H1 (cell line): ENCODE data around the gene PTCRA. TPM values are rescaled to one million over a fixed set of nuclear protein-coding genes. Genes with fewer than 3 reads are reported as not detected.

Source experiments
- CTCF ChIA-PET: fragments of 300-600 bp; sonication (Branson Sonifier 250); formaldehyde crosslinking; loops from one replicate; lab custom pipeline; 2021; ENCODE audit not compliant: partially characterized antibody; lab: Charles Lee
- POLR2A ChIA-PET: fragments of 300-600 bp; sonication (Branson Sonifier 250); formaldehyde crosslinking; loops from one replicate; lab custom pipeline; 2021; ENCODE audit warnings: inconsistent platforms; ENCODE audit not compliant: partially characterized antibody; lab: Charles Lee
- DNase-seq, 2 experiments: peaks; one replicate each; pipeline versions ENCODE4 v3.0.0 to v3.0.0-alpha.2; 2010 to 2022; ENCODE audit warnings: low spot score in 2 of 2, low read depth in 1 of 2, mixed read lengths in 1 of 2
- FAIRE-seq: peaks from 2 replicates; lab custom pipeline; 2011; peaks lifted over from hg19 to GRCh38; lab: Jason Lieb, UNC
- H2AFZ ChIP-seq: 2 replicates; pipeline ENCODE4 v1.8.1; 2012; ENCODE audit warnings: low read length, inconsistent platforms
- H2AK5ac ChIP-seq: 2 replicates; pipeline ENCODE4 v1.6.1; 2013; ENCODE audit warnings: low read depth, low read length
- H2BK120ac ChIP-seq: replicated peaks from 2 replicates; pipeline ENCODE3; 2013; ENCODE audit warnings: low read depth, low read length, inconsistent platforms
- H2BK12ac ChIP-seq: 2 replicates; pipeline ENCODE4 v1.6.1; 2013; ENCODE audit warnings: low read depth, low read length
- H2BK15ac ChIP-seq: 2 replicates; pipeline ENCODE4 v1.6.1; 2013; ENCODE audit warnings: low read length
- H2BK20ac ChIP-seq: 2 replicates; pipeline ENCODE4 v1.6.1; 2013; ENCODE audit warnings: low read length
- H2BK5ac ChIP-seq: 2 replicates; pipeline ENCODE4 v1.6.1; 2013; ENCODE audit warnings: low read depth, low read length
- H3K14ac ChIP-seq: 2 replicates; pipeline ENCODE4 v1.6.1; 2013; ENCODE audit warnings: inconsistent platforms; ENCODE audit not compliant: insufficient read length
- H3K18ac ChIP-seq: 2 replicates; pipeline ENCODE4 v1.6.1; 2013; ENCODE audit warnings: low read length; ENCODE audit errors: extremely low read depth
- H3K23ac ChIP-seq: 2 replicates; pipeline ENCODE4 v1.6.1; 2013; ENCODE audit warnings: inconsistent platforms; ENCODE audit not compliant: insufficient read length
- H3K23me2 ChIP-seq: 2 replicates; pipeline ENCODE4 v1.6.1; 2013; ENCODE audit warnings: low read depth, low read length
- H3K27ac ChIP-seq: 2 replicates; pipeline ENCODE4 v1.6.1; 2011; ENCODE audit warnings: low read depth, low read length, inconsistent platforms
- H3K27me3 ChIP-seq, 4 experiments: replicated peaks in 1 of 4; 1 replicate in 1 of 4; 2 replicates in 3 of 4; pipeline versions ENCODE4 v1.6.1 to v1.8.1; 2011 to 2013; ENCODE audit warnings: low read length in 3 of 4, mild to moderate bottlenecking in 3 of 4, inconsistent platforms in 2 of 4, mixed read lengths in 2 of 4, moderate library complexity in 1 of 4; ENCODE audit not compliant: control insufficient read depth in 3 of 4, insufficient read depth in 3 of 4; ENCODE audit errors: extremely low read depth in 1 of 4
- H3K36me3 ChIP-seq, 4 experiments: 2 replicates each; pipeline versions ENCODE4 v1.6.1 to v1.8.1; 2011 to 2013; ENCODE audit warnings: mild to moderate bottlenecking in 4 of 4, low read length in 3 of 4, moderate library complexity in 2 of 4, control low read depth in 1 of 4, inconsistent platforms in 1 of 4; ENCODE audit not compliant: insufficient read depth in 4 of 4, control insufficient read depth in 2 of 4
- H3K4ac ChIP-seq: replicated peaks from 2 replicates; pipeline ENCODE3; 2013; ENCODE audit warnings: low read length, low read depth, mixed read lengths, inconsistent platforms; ENCODE audit not compliant: insufficient read length
- H3K4me1 ChIP-seq, 4 experiments: replicated peaks in 1 of 4; 1 replicate in 1 of 4; 2 replicates in 3 of 4; pipeline versions ENCODE4 v1.6.1 to v1.8.1; 2011 to 2013; ENCODE audit warnings: low read length in 3 of 4, inconsistent platforms in 2 of 4, mixed read lengths in 1 of 4; ENCODE audit not compliant: insufficient read depth in 4 of 4, control insufficient read depth in 3 of 4
- H3K4me2 ChIP-seq, 2 experiments: 2 replicates each; pipeline versions ENCODE4 v1.6.1 to v1.8.1; 2011 to 2013; ENCODE audit warnings: low read depth in 2 of 2, low read length in 2 of 2, control low read depth in 1 of 2, inconsistent platforms in 1 of 2, mild to moderate bottlenecking in 1 of 2; ENCODE audit not compliant: insufficient read depth in 1 of 2
- H3K4me3 ChIP-seq, 4 experiments: fragments of 200-600, 300-600 bp in 1 of 4; sonication (generic), shearing (Covaris generic), sonication (Bioruptor Twin) in 1 of 4; 2 replicates each; pipeline versions ENCODE4 v1.5.1 to v1.8.1; 2011 to 2016; ENCODE audit warnings: low read length in 4 of 4, low read depth in 3 of 4, control low read depth in 2 of 4, inconsistent platforms in 2 of 4, mild to moderate bottlenecking in 2 of 4, mixed read lengths in 1 of 4, moderate library complexity in 1 of 4; ENCODE audit not compliant: insufficient read depth in 2 of 4; ENCODE audit errors: extremely low read depth in 1 of 4
- H3K56ac ChIP-seq: replicated peaks from 2 replicates; pipeline ENCODE3; 2013; ENCODE audit warnings: low read depth, mild to moderate bottlenecking, mixed read lengths, low read length, inconsistent platforms; ENCODE audit not compliant: insufficient read length
- H3K79me1 ChIP-seq: 2 replicates; pipeline ENCODE4 v1.6.1; 2013; ENCODE audit warnings: low read depth, low read length, control low read depth
- H3K79me2 ChIP-seq, 2 experiments: 2 replicates each; pipeline versions ENCODE4 v1.6.1 to v1.8.1; 2012 to 2013; ENCODE audit warnings: low read length in 2 of 2, mild to moderate bottlenecking in 2 of 2, inconsistent platforms in 1 of 2; ENCODE audit not compliant: insufficient read depth in 2 of 2, control insufficient read depth in 1 of 2
- H3K9ac ChIP-seq, 4 experiments: replicated peaks in 1 of 4; 1 replicate in 1 of 4; 2 replicates in 3 of 4; pipeline versions ENCODE4 v1.6.1 to v1.8.1; 2011 to 2013; ENCODE audit warnings: low read depth in 3 of 4, low read length in 3 of 4, control low read depth in 2 of 4, mild to moderate bottlenecking in 2 of 4, moderate library complexity in 2 of 4, inconsistent platforms in 1 of 4; ENCODE audit errors: extremely low read depth in 1 of 4
- H3K9me3 ChIP-seq, 2 experiments: 2 replicates each; pipeline versions ENCODE4 v1.6.1 to v1.8.1; 2012 to 2013; ENCODE audit warnings: mild to moderate bottlenecking in 2 of 2, moderate library complexity in 2 of 2, control low read depth in 1 of 2, inconsistent platforms in 1 of 2, low read depth in 1 of 2, low read length in 1 of 2, mixed read lengths in 1 of 2; ENCODE audit not compliant: insufficient read depth in 2 of 2
- H4K20me1 ChIP-seq, 2 experiments: replicated peaks in 1 of 2; 2 replicates each; pipeline versions ENCODE3 to v1.8.1; 2011 to 2013; ENCODE audit warnings: inconsistent platforms in 2 of 2, low read length in 2 of 2, mild to moderate bottlenecking in 1 of 2; ENCODE audit not compliant: insufficient read depth in 2 of 2, control insufficient read depth in 1 of 2
- H4K5ac ChIP-seq: 2 replicates; pipeline ENCODE4 v1.6.1; 2013; ENCODE audit warnings: low read length, low read depth, mixed read lengths, inconsistent platforms; ENCODE audit not compliant: insufficient read length
- H4K8ac ChIP-seq: 2 replicates; pipeline ENCODE4 v1.8.0; 2013; ENCODE audit warnings: mild to moderate bottlenecking, moderate library complexity, low read length, inconsistent platforms; ENCODE audit not compliant: insufficient read depth; ENCODE audit errors: extremely low read depth
- H4K91ac ChIP-seq: replicated peaks from 2 replicates; pipeline ENCODE3; 2013; ENCODE audit warnings: low read length, mixed read lengths, inconsistent platforms; ENCODE audit not compliant: insufficient read length
- JUN ChIP-seq: IDR thresholded peaks from 2 replicates; pipeline ENCODE4 v1.6.1; 2011; ENCODE audit warnings: low read depth, mild to moderate bottlenecking, improper control_type of control experiment, low read length
- NANOG ChIP-seq: IDR thresholded peaks from 2 replicates; pipeline ENCODE4 v1.6.1; 2011; ENCODE audit warnings: low read length, low read depth, mild to moderate bottlenecking, inconsistent platforms; ENCODE audit not compliant: insufficient read depth, poor library complexity, severe bottlenecking
- NRF1 ChIP-seq: IDR thresholded peaks from 2 replicates; pipeline ENCODE4 v1.6.1; 2011; ENCODE audit warnings: mild to moderate bottlenecking, low read depth, low read length, improper control_type of control experiment
- POLR2AphosphoS5 ChIP-seq: IDR thresholded peaks from 2 replicates; pipeline ENCODE4 v1.6.1; 2011; ENCODE audit warnings: low read depth, low read length
- ZNF274 ChIP-seq: IDR thresholded peaks from 2 replicates; pipeline ENCODE4 v1.7.0; 2012; ENCODE audit warnings: low read length, borderline replicate concordance; ENCODE audit errors: extremely low read depth
- whole genome bisulfite sequencing, 2 experiments: shearing (Covaris generic) in 1 of 2; methylation state at CpG; one replicate each; pipeline versions ENCODE4 v1.1.6 to v1.1.7; 2013 to 2015; ENCODE audit warnings: low lambda C conversion rate in 2 of 2, mixed read lengths in 2 of 2, inconsistent platforms in 1 of 2, low coverage in 1 of 2, missing lambda C conversion rate in 1 of 2; ENCODE audit not compliant: insufficient replicate concordance in 2 of 2, insufficient coverage in 1 of 2, insufficient read length in 1 of 2; ENCODE audit errors: extremely low coverage in 1 of 2, missing lambda C conversion rate in 1 of 2; 5-methylcytosine and 5-hydroxymethylcytosine counted together
- polyA plus RNA-seq, 7 experiments: library from polyadenylated mRNA; depleted of rRNA in 3 of 7; stranded (reverse) in 5 of 7; unstranded in 2 of 7; fragments of >200 nt in 5 of 7; fragments of 200-250 nt in 2 of 7; gene quantifications; 1 replicate in 5 of 7; 2 replicates in 1 of 7; 4 replicates in 1 of 7; pipeline versions ENCODE4 v1.2.1 to v1.2.3, GENCODE V29; 2011 to 2013; ENCODE audit warnings: missing spikeins in 2 of 7, mixed read lengths in 2 of 7
- total RNA-seq: library from RNA; stranded (reverse); fragmentation: NEBNext Ultra II Directional; extraction: Animal tissue kit (Norgen Biotek cat#: 25700); gene quantifications from 2 replicates; pipeline ENCODE4 v1.2.1, GENCODE V29; 2021

The PTCRA gene
- total and polyA plus RNA-seq, 2 of the 8 experiments (the other 6 are each of a cell fraction or from before 2014, with no cell fraction given) = not detected

GRCh38 chr6:42870145-42870936, 45.5 kb upstream of the PTCRA start:
- Histone ChIP-seq H2AK5ac (no peak overlapping the region), H3K36me3 (peaks cover 0 to 8% (median 0%) of the 10 kb centered on the region in 4 experiments; a peak in 3 of 8 replicates), H2BK12ac (no peak overlapping the region), H2BK20ac (no peak overlapping the region), H3K18ac (no peak overlapping the region), H3K23ac (no peak overlapping the region), H3K4ac (no peak overlapping the region), H3K9ac (no peak overlapping the region), H4K5ac (no peak overlapping the region), H4K91ac (no peak overlapping the region), H3K9me3 (no peaks in the 10 kb centered on the region), H3K79me1 (no peaks in the 10 kb centered on the region), H2BK120ac (no peak overlapping the region), H2BK5ac (no peak overlapping the region), H4K20me1 (no peaks in the 10 kb centered on the region), H3K79me2 (no peaks in the 10 kb centered on the region), H3K56ac (no peak overlapping the region), H3K14ac (no peak overlapping the region), H3K23me2 (no peaks in the 10 kb centered on the region), H2BK15ac (no peak overlapping the region), H3K4me1 (no peaks in the 10 kb centered on the region), H3K4me2 (no peak overlapping the region), H3K27me3 (no peaks in the 10 kb centered on the region), H3K4me3 (no peak overlapping the region), H3K27ac (no peak overlapping the region), H4K8ac (no peak overlapping the region), H2AFZ (no peak overlapping the region)
- FAIRE-seq (no peak), DNase-seq (no peak)
- CTCF ChIA-PET = interaction anchor here (1.0 to 1.5 kb wide), 5 partner anchors 15 to 209 kb away, joined by 3 to 5 read pairs (median 3); no protein-coding TSS in a partner anchor
- WGBS, 2 experiments = 87% methylated on average over 2 of the region's 2 CpGs; no CpG with 5 or more reads in 1 of the 2 experiments
- TF ChIP-seq NRF1 (no peak), ZNF274 (no peak), POLR2AphosphoS5 (no peak), NANOG (no peak), JUN (no peak)
- POLR2A ChIA-PET = interaction anchor here (0.8 to 3.4 kb wide), 2 partner anchors 9 to 87 kb away, joined by 3 to 15 read pairs; partner anchors contain the start of gene RPL7L1
